Suprapubic skin (tissue), 3 donors: ENCODE results near the gene POLD1.

Source experiments
- POLR2AphosphoS5 ChIP-seq, 3 donors: sonication (generic); formaldehyde crosslinking; IDR thresholded peaks; one replicate each; pipeline ENCODE4 v1.6.1; 2017; ENCODE audit warnings: antibody characterized with exemption in 3 of 3
- TF ChIP-seq, protein P1 (sequence below), 2 donors: fragments of 200-600 bp in 1 of 2; fragments of 450-650 bp in 1 of 2; sonication (generic) in 1 of 2; IDR thresholded peaks; one replicate each; pipeline ENCODE4 v1.5.1; 2016 to 2019; ENCODE audit warnings: antibody characterized with exemption in 2 of 2, mild to moderate bottlenecking in 1 of 2, moderate library complexity in 1 of 2

DNA sequence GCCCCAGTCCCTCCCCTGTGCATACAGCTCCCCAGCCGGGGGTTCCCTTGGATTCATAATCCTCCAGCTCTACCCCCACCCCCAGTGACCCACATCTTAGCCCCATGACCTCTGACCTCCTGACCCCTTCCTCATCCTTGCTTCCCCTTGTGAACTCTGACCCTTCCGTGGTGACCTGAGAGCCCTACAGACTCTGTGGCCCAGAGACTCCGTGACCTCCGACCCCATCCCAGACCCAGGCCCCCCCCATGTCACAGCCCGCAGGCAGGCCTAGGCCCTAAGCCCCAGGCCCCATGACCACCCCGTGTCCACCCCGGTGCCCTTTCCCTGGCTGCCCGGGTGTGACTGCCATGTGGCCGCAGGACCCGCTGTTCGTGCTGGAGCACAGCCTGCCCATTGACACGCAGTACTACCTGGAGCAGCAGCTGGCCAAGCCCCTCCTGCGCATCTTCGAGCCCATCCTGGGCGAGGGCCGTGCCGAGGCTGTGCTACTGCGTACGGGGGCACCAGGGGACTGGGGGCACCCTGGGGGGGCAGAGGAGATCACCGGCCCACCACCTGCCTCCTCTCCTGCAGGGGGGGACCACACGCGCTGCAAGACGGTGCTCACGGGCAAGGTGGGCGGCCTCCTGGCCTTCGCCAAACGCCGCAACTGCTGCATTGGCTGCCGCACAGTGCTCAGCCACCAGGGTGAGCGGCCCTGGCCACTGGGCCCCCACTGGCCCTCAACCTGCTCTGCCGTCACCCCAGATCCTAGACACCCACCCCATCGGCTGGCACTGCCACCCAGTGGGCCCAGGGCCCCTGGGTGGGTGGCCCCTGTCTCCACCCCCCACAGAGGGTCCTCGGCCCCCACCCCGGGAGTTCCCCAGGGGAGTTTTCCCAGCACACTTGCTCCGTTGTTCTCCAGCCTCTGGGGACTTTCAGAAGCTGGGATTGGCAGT is 32.2 kb downstream of the POLD1 start:
- TF ChIP-seq POLR2AphosphoS5 (IDR thresholded peaks at IDR 0.05), result no peak
- TF ChIP-seq, protein P1, sequence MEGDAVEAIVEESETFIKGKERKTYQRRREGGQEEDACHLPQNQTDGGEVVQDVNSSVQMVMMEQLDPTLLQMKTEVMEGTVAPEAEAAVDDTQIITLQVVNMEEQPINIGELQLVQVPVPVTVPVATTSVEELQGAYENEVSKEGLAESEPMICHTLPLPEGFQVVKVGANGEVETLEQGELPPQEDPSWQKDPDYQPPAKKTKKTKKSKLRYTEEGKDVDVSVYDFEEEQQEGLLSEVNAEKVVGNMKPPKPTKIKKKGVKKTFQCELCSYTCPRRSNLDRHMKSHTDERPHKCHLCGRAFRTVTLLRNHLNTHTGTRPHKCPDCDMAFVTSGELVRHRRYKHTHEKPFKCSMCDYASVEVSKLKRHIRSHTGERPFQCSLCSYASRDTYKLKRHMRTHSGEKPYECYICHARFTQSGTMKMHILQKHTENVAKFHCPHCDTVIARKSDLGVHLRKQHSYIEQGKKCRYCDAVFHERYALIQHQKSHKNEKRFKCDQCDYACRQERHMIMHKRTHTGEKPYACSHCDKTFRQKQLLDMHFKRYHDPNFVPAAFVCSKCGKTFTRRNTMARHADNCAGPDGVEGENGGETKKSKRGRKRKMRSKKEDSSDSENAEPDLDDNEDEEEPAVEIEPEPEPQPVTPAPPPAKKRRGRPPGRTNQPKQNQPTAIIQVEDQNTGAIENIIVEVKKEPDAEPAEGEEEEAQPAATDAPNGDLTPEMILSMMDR (IDR thresholded peaks at IDR 0.05), result no peak
